HepG2 (cell line): ENCODE data around the gene PTPRU. TPM values are rescaled to one million over a fixed set of nuclear protein-coding genes. Genes with fewer than 3 reads are reported as not detected.

Experiments used
- ATAC-seq: fragments of 200-7000 bp; cut with Tn5 transposase; 3 replicates; pipeline ENCODE4 v1.9.1; 2020; ENCODE audit warnings: mild to moderate bottlenecking, moderate library complexity
- BruUV-seq: library from RNA; stranded (reverse); fragments of 400-500 nt; replicated peaks from 2 replicates; lab custom pipeline; 2021; lab: Mats Ljungman, UMichigan
- CTCF ChIA-PET: fragments of 300-600 bp; formaldehyde crosslinking; extraction: SDS; loops from one replicate; lab custom pipeline; 2021; ENCODE audit warnings: low total read pairs, inconsistent platforms, low intra/inter-chr PET ratio; lab: Yijun Ruan, JAX
- POLR2A ChIA-PET: fragments of 350-600 bp; sonication (Branson Sonifier 250); formaldehyde crosslinking; loops from one replicate; lab custom pipeline; 2020; ENCODE audit warnings: antibody characterized with exemption, inconsistent platforms; lab: Yijun Ruan, JAX
- DNase-seq: peaks from one replicate; pipeline ENCODE4 v3.0.0-alpha.2; 2015; ENCODE audit warnings: low spot score
- FAIRE-seq: peaks from 3 replicates; lab custom pipeline; 2011; peaks lifted over from hg19 to GRCh38; lab: Jason Lieb, UNC
- H2AFZ ChIP-seq: one replicate; pipeline ENCODE4 v1.6.1; 2011; ENCODE audit warnings: low read length, inconsistent platforms
- H3K27ac ChIP-seq: fragments of 300-600 bp; 3 replicates; pipeline ENCODE4 v1.8.0; 2011; ENCODE audit warnings: mixed run types, mild to moderate bottlenecking, mixed read lengths, low read length, inconsistent platforms; ENCODE audit not compliant: insufficient read depth; ENCODE audit errors: extremely low read length
- H3K27me3 ChIP-seq, 2 experiments: fragments of 200-600 bp in 1 of 2; 2 replicates in 1 of 2; 3 replicates in 1 of 2; pipeline versions ENCODE4 v1.6.0 to v1.8.0; 2011; ENCODE audit warnings: low read length in 2 of 2, mild to moderate bottlenecking in 2 of 2, moderate library complexity in 2 of 2, inconsistent platforms in 1 of 2; ENCODE audit not compliant: insufficient read depth in 2 of 2, control insufficient read depth in 1 of 2
- H3K36me3 ChIP-seq, 2 experiments: fragments of 200-600 bp in 1 of 2; replicated peaks in 1 of 2; 2 replicates in 1 of 2; 3 replicates in 1 of 2; pipeline versions ENCODE4 v1.5.1 to v1.8.0; 2011; ENCODE audit warnings: low read length in 2 of 2, inconsistent platforms in 1 of 2; ENCODE audit not compliant: insufficient read depth in 2 of 2, control insufficient read depth in 1 of 2
- H3K4me1 ChIP-seq: 2 replicates; pipeline ENCODE4 v1.5.1; 2012; ENCODE audit warnings: low read length, inconsistent platforms; ENCODE audit not compliant: insufficient read depth
- H3K4me2 ChIP-seq: 2 replicates; pipeline ENCODE4 v1.6.0; 2011; ENCODE audit warnings: low read depth, low read length, inconsistent platforms
- H3K4me3 ChIP-seq, 3 experiments: fragments of 200-600 bp in 1 of 3; sonication (generic), shearing (Covaris generic) in 1 of 3; replicated peaks in 1 of 3; 2 replicates each; pipeline ENCODE4 v1.5.1; 2011 to 2016; ENCODE audit warnings: low read length in 3 of 3, inconsistent platforms in 2 of 3, low read depth in 2 of 3, mild to moderate bottlenecking in 2 of 3, control low read depth in 1 of 3, mixed read lengths in 1 of 3; ENCODE audit not compliant: insufficient read depth in 1 of 3
- H3K79me2 ChIP-seq: one replicate; pipeline ENCODE4 v1.6.1; 2011; ENCODE audit warnings: low read length, inconsistent platforms; ENCODE audit not compliant: insufficient read depth
- H3K9ac ChIP-seq: 2 replicates; pipeline ENCODE4 v1.6.0; 2011; ENCODE audit warnings: mild to moderate bottlenecking, low read depth, low read length, inconsistent platforms; ENCODE audit not compliant: insufficient read depth
- H3K9me3 ChIP-seq: 2 replicates; pipeline ENCODE4 v1.5.1; 2012; ENCODE audit warnings: mild to moderate bottlenecking, low read length
- H4K20me1 ChIP-seq: 2 replicates; pipeline ENCODE4 v1.6.0; 2011; ENCODE audit warnings: inconsistent platforms, mild to moderate bottlenecking, low read length, moderate library complexity; ENCODE audit not compliant: insufficient read depth
- AKAP8 ChIP-seq: sonication (generic); formaldehyde crosslinking; IDR thresholded peaks from 2 replicates; pipeline ENCODE4 v1.5.1; 2020; ENCODE audit warnings: mild to moderate bottlenecking, missing genetic modification reagents
- GFI1 ChIP-seq: sonication (generic); formaldehyde crosslinking; IDR thresholded peaks from 2 replicates; pipeline ENCODE4 v1.5.0; 2020; ENCODE audit warnings: missing genetic modification reagents, mild to moderate bottlenecking, borderline replicate concordance
- MED8 ChIP-seq: sonication (generic); formaldehyde crosslinking; IDR thresholded peaks from 2 replicates; pipeline ENCODE4 v1.8.1; 2023; ENCODE audit warnings: mild to moderate bottlenecking, missing genetic modification reagents; ENCODE audit not compliant: insufficient replicate concordance
- MLLT10 ChIP-seq: sonication (generic); formaldehyde crosslinking; IDR thresholded peaks from 2 replicates; pipeline ENCODE4 v1.4.0; 2020; ENCODE audit warnings: missing genetic modification reagents
- NR1H2 ChIP-seq: sonication (generic); formaldehyde crosslinking; IDR thresholded peaks from 2 replicates; pipeline ENCODE4 v1.8.1; 2022; ENCODE audit warnings: low read depth, missing genetic modification reagents, borderline replicate concordance
- PCBP1 ChIP-seq: fragments of 200-400 bp; formaldehyde crosslinking; IDR thresholded peaks from 2 replicates; pipeline ENCODE4 v1.6.1; 2017; ENCODE audit warnings: mild to moderate bottlenecking, low read depth, low read length, borderline replicate concordance
- PTBP1 ChIP-seq: fragments of 200-400 bp; formaldehyde crosslinking; IDR thresholded peaks from 2 replicates; pipeline ENCODE4 v1.6.1; 2018; ENCODE audit warnings: low read length, low read depth; ENCODE audit not compliant: poor library complexity, severe bottlenecking
- SIN3B ChIP-seq: fragments of 150-350 bp; IDR thresholded peaks from 2 replicates; pipeline ENCODE4 v1.6.1; 2014; ENCODE audit warnings: low read length
- ZNF557 ChIP-seq: sonication (generic); formaldehyde crosslinking; IDR thresholded peaks from 2 replicates; pipeline ENCODE4 v1.4.0; 2020; ENCODE audit warnings: missing genetic modification reagents
- ZNF605 ChIP-seq: sonication (generic); formaldehyde crosslinking; IDR thresholded peaks from 2 replicates; pipeline ENCODE4 v1.8.0; 2022; ENCODE audit warnings: mild to moderate bottlenecking, missing genetic modification reagents
- ZNF616 ChIP-seq: sonication (generic); formaldehyde crosslinking; IDR thresholded peaks from 2 replicates; pipeline ENCODE4 v1.5.0; 2020; ENCODE audit warnings: low read depth, mild to moderate bottlenecking, missing genetic modification reagents
- ZNF691 ChIP-seq: sonication (generic); formaldehyde crosslinking; IDR thresholded peaks from 2 replicates; pipeline ENCODE4 v1.4.0; 2020; ENCODE audit warnings: missing genetic modification reagents, low read depth, mild to moderate bottlenecking, borderline replicate concordance
- ZSCAN30 ChIP-seq: sonication (generic); formaldehyde crosslinking; IDR thresholded peaks from 2 replicates; pipeline ENCODE4 v1.5.0; 2020; ENCODE audit warnings: mild to moderate bottlenecking, missing genetic modification reagents
- WGBS: methylation state at CpG from one replicate; pipeline ENCODE4 v1.1.6; 2017; ENCODE audit warnings: low lambda C conversion rate; 5-methylcytosine and 5-hydroxymethylcytosine counted together
- in situ Hi-C: cut with HindIII; loops from 2 replicates; pipeline ENCODE4 v1.10.0; 2017; ENCODE audit warnings: low pct_unique_long_range_greater_than_20kb; ENCODE audit not compliant: extremely low pct_ligation_motif_present
- intact Hi-C: fragments of 100-400 bp; cut with micrococcal nuclease; formaldehyde crosslinking; loops from one replicate; pipeline ENCODE4 v1.10.0; 2022; ENCODE audit not compliant: unreplicated experiment
- polyA plus RNA-seq, 8 experiments: library from polyadenylated mRNA; depleted of rRNA in 3 of 8; stranded (reverse) in 7 of 8; unstranded in 1 of 8; fragments of >200 nt; fragmentation: Illumina TruSeq in 4 of 8; extraction: Trizol in 4 of 8; gene quantifications; 2 replicates each; pipeline versions ENCODE4 v1.2.1 to v1.2.3, GENCODE V29; 2011 to 2016; ENCODE audit warnings: low read depth in 4 of 8, missing spikeins in 1 of 8, mixed read lengths in 1 of 8; ENCODE audit not compliant: insufficient read depth in 1 of 8
- total RNA-seq, 5 experiments: library from RNA; depleted of rRNA; stranded (reverse); fragments of >200 nt; fragmentation: Illumina TruSeq; extraction: Trizol; gene quantifications; 2 replicates each; pipeline ENCODE4 v1.2.3, GENCODE V29; 2016; ENCODE audit warnings: low read depth in 1 of 5
- TF ChIP-seq, protein P1 (sequence below): IDR thresholded peaks from 2 replicates; pipeline ENCODE4 v1.6.1; 2016; ENCODE audit warnings: missing genetic modification reagents, missing compliant biosample characterization
- TF ChIP-seq, protein P2 (sequence below), 2 experiments: sonication (generic) in 1 of 2; formaldehyde crosslinking in 1 of 2; IDR thresholded peaks; 2 replicates each; pipeline versions ENCODE4 v1.4.0 to v1.6.1; 2018 to 2020; ENCODE audit warnings: missing genetic modification reagents in 2 of 2, borderline replicate concordance in 1 of 2, low read depth in 1 of 2, mild to moderate bottlenecking in 1 of 2, missing biosample characterization in 1 of 2
- TF ChIP-seq, protein P3 (sequence below): sonication (generic); formaldehyde crosslinking; IDR thresholded peaks from 2 replicates; pipeline ENCODE4 v1.5.0; 2020; ENCODE audit warnings: mild to moderate bottlenecking, missing genetic modification reagents

The PTPRU gene
- total and polyA plus RNA-seq, 2 of the 13 experiments (the other 11 are each of a cell fraction or from before 2014, with no cell fraction given) = 21.6 to 22.3 TPM

DNA sequence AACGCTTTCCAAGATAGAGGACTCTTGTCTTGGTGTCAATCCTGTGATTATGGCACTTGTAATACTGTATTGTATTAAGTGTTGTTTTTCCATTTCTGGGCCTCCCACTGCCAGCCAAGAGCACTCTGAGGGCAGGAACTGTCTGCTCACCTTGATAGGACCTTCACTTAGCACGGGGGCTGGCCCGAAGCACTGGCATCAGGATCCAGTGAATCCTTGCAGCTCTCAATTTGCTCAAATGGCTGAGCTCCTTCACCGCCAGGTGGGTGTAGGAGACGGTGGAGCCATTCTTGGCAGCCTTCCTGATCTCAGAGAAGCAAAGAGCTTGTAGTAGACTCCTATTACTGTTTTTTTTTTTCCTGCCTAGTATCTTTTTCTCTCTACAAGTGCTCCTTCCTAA lies 23.3 kb upstream of the PTPRU start:
- Histone ChIP-seq H3K27me3 (no peaks in the 10 kb centered on the region), H3K79me2 (no peaks in the 10 kb centered on the region), H3K4me2 (no peak overlapping the region), H3K27ac (no peak overlapping the region), H3K9ac (no peak overlapping the region), H3K4me1 (no peaks in the 10 kb centered on the region), H3K36me3 (peaks cover 13 to 46% of the 10 kb centered on the region in 2 experiments; a peak in 4 of 5 replicates), H4K20me1 (no peaks in the 10 kb centered on the region), H3K9me3 (no peaks in the 10 kb centered on the region), H2AFZ (no peak overlapping the region), H3K4me3 (no peak overlapping the region)
- in situ Hi-C loops (no loop called here), intact Hi-C loops (no loop called here)
- TF ChIP-seq ZNF691 (no peak), ZNF605 (no peak), PTBP1 (no peak), ZNF557 (CRISPR knock-in tag) (no peak), SIN3B (no peak), ZSCAN30 (CRISPR knock-in tag) (no peak), GFI1 (CRISPR knock-in tag) (no peak), MLLT10 (no peak), MED8 (CRISPR knock-in tag) (no peak), NR1H2 (no peak), ZNF616 (CRISPR knock-in tag) (no peak), AKAP8 (no peak), PCBP1 (no peak)
- TF ChIP-seq, protein P1, sequence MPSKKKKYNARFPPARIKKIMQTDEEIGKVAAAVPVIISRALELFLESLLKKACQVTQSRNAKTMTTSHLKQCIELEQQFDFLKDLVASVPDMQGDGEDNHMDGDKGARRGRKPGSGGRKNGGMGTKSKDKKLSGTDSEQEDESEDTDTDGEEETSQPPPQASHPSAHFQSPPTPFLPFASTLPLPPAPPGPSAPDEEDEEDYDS (CRISPR knock-in tag) = no peak
- TF ChIP-seq, protein P2, sequence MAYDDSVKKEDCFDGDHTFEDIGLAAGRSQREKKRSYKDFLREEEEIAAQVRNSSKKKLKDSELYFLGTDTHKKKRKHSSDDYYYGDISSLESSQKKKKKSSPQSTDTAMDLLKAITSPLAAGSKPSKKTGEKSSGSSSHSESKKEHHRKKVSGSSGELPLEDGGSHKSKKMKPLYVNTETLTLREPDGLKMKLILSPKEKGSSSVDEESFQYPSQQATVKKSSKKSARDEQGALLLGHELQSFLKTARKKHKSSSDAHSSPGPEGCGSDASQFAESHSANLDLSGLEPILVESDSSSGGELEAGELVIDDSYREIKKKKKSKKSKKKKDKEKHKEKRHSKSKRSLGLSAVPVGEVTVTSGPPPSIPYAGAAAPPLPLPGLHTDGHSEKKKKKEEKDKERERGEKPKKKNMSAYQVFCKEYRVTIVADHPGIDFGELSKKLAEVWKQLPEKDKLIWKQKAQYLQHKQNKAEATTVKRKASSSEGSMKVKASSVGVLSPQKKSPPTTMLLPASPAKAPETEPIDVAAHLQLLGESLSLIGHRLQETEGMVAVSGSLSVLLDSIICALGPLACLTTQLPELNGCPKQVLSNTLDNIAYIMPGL (CRISPR knock-in tag; IDR thresholded peaks at IDR 0.05; ENCODE audit: borderline replicate concordance in 1 of 2, low read depth in 1 of 2) = no peak
- TF ChIP-seq, protein P3, sequence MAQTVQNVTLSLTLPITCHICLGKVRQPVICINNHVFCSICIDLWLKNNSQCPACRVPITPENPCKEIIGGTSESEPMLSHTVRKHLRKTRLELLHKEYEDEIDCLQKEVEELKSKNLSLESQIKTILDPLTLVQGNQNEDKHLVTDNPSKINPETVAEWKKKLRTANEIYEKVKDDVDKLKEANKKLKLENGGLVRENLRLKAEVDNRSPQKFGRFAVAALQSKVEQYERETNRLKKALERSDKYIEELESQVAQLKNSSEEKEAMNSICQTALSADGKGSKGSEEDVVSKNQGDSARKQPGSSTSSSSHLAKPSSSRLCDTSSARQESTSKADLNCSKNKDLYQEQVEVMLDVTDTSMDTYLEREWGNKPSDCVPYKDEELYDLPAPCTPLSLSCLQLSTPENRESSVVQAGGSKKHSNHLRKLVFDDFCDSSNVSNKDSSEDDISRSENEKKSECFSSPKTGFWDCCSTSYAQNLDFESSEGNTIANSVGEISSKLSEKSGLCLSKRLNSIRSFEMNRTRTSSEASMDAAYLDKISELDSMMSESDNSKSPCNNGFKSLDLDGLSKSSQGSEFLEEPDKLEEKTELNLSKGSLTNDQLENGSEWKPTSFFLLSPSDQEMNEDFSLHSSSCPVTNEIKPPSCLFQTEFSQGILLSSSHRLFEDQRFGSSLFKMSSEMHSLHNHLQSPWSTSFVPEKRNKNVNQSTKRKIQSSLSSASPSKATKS (CRISPR knock-in tag) = no peak
- POLR2A ChIA-PET = no interaction called here
- no TSS peak for BruUV-seq
- WGBS = 91% methylated on average over 4 of the region's 5 CpGs
- DNase-seq = no peak
- FAIRE-seq = no peak
- no peak for ATAC-seq
- CTCF ChIA-PET = no interaction called here
